Measurements from ENCODE around the gene GALNT5. TPM values are rescaled to one million over a fixed set of nuclear protein-coding genes. Genes with fewer than 3 reads are reported as not detected.

Gene GALNT5
- total RNA-seq, 1 donor from 2014 or later = 2.2 TPM

GRCh38 chr2:157363612-157364101, 106.2 kb downstream of the GALNT5 start:
- Histone ChIP-seq H3K79me2 (ENCODE audit: insufficient read depth, low read length) (no peaks in the 10 kb centered on the region), H4K20me1 (ENCODE audit: insufficient read depth, low read length) (no peaks in the 10 kb centered on the region), H3K4me2 (ENCODE audit: low read length) (no peak overlapping the region), H3K36me3 (ENCODE audit: insufficient read depth, low read length) (no peaks in the 10 kb centered on the region), H3K4me1 (ENCODE audit: insufficient read depth, low read length) (no peaks in the 10 kb centered on the region), H3K9me3 (ENCODE audit: insufficient read depth, low read depth, low read length) (peaks cover 11% of the 10 kb centered on the region), H3K27me3 (ENCODE audit: insufficient read depth, low read length) (no peaks in the 10 kb centered on the region), H2AFZ (ENCODE audit: low read depth, low read length) (no peak overlapping the region), H3K9ac (ENCODE audit: low read length) (no peak overlapping the region), H3K27ac (ENCODE audit: low read depth, low read length) (no peak overlapping the region), H3K4me3 (ENCODE audit: insufficient read depth, low read depth, low read length) (no peak overlapping the region)
- FAIRE-seq (no peak), DNase-seq (ENCODE audit: low read depth) (no peak)
- TF ChIP-seq CTCF (IDR thresholded peaks at IDR 0.05; ENCODE audit: insufficient read depth, low read depth, low read length) (no peak), EZH2 (IDR thresholded peaks at IDR 0.05; ENCODE audit: insufficient read depth, low read length) (no peak)
- no peaks in the 10 kb centered on the region for H3K36me3 Mint-ChIP-seq (ENCODE audit: low read depth, unreplicated experiment)
- H3K9me3 Mint-ChIP-seq (ENCODE audit: unreplicated experiment) = peaks cover 7% of the 10 kb centered on the region
- H3K27ac Mint-ChIP-seq (ENCODE audit: unreplicated experiment) = no peak overlapping the region
- no peaks in the 10 kb centered on the region for H3K4me1 Mint-ChIP-seq (ENCODE audit: low read depth, unreplicated experiment)
- no peaks in the 10 kb centered on the region for H3K27me3 Mint-ChIP-seq (ENCODE audit: low read depth, unreplicated experiment)
- H3K4me3 Mint-ChIP-seq (ENCODE audit: unreplicated experiment) = no peak overlapping the region

Other genes starting within 250 kb of the GALNT5 start
- 0.14 and 0.82 TPM in 2 replicates for gene ERMN, start 68.1 kb downstream of the GALNT5 start, total RNA-seq
- 0.12 and 0.16 TPM in 2 replicates for gene CYTIP, start 186.4 kb downstream of the GALNT5 start, total RNA-seq